ENCODE data around the gene RANBP9. TPM values are rescaled to one million over a fixed set of nuclear protein-coding genes. Genes with fewer than 3 reads are reported as not detected.

Gene RANBP9
- total and polyA plus RNA-seq, 2 donors (not counting 3 experiments of a cell fraction or from before 2014, with no cell fraction given), result 15.1 to 40.2 TPM

GRCh38 chr6:13680448-13680968 lies 31.1 kb downstream of the RANBP9 start:
- POLR2A ChIA-PET, result interaction anchor here (0.7 kb wide), 1 partner anchor 239 kb away, joined by 5 read pairs; no protein-coding TSS in a partner anchor
- Histone ChIP-seq H3K9ac (replicated peaks; ENCODE audit: extremely low read depth, insufficient read depth, low read length) (no peak overlapping the region), H3K9me3 (replicated peaks; ENCODE audit: control insufficient read depth, insufficient read depth, low read length) (no peaks in the 10 kb centered on the region), H3K79me2 (ENCODE audit: control insufficient read depth, insufficient read depth, low read length) (peaks cover 72% of the 10 kb centered on the region), H3K36me3 (ENCODE audit: control insufficient read depth in 2 of 2, extremely low read depth in 1 of 2, insufficient read depth in 2 of 2, low read length in 2 of 2) (no peaks in the 10 kb centered on the region), H4K20me1 (replicated peaks; ENCODE audit: control insufficient read depth, extremely low read depth, insufficient read depth, low read length) (peaks cover 4% of the 10 kb centered on the region), H3K27ac (ENCODE audit: insufficient read depth, low read depth, low read length) (no peak overlapping the region), H3K9me1 (replicated peaks; ENCODE audit: control insufficient read depth, extremely low read depth, insufficient read depth, low read length) (no peaks in the 10 kb centered on the region), H3K27me3 (ENCODE audit: control insufficient read depth in 2 of 2, insufficient read depth in 2 of 2, low read length in 2 of 2) (no peaks in the 10 kb centered on the region), H3K4me3 (replicated peaks in 1 of 3; ENCODE audit: insufficient read depth in 1 of 3, low read depth in 1 of 3, low read length in 3 of 3) (no peak overlapping the region), H2AFZ (ENCODE audit: low read depth, low read length) (no peak overlapping the region), H3K4me1 (ENCODE audit: control insufficient read depth, extremely low read depth, insufficient read depth, low read length) (peaks cover 17% of the 10 kb centered on the region), H3K4me2 (ENCODE audit: insufficient read depth, low read length) (no peak overlapping the region)
- DNase-seq (ENCODE audit: low read depth, low spot score), result no peak
- dilution Hi-C loops (cut with MboI; ENCODE audit: extremely low pct_ligation_motif_present, low sequenced_read_pairs), result no loop called here
- FAIRE-seq, result no peak
- TF ChIP-seq MYC (IDR thresholded peaks at IDR 0.05; ENCODE audit: low read depth, low read length) (no peak), GATA2 (IDR thresholded peaks at IDR 0.05; ENCODE audit: insufficient read depth, insufficient read length, low read depth, low read length) (no peak), FOS (IDR thresholded peaks at IDR 0.05; ENCODE audit: borderline replicate concordance, insufficient read depth, low read length) (no peak), EZH2 (IDR thresholded peaks at IDR 0.05; ENCODE audit: borderline replicate concordance, low read depth, low read length, severe bottlenecking) (no peak), POLR2AphosphoS5 (IDR thresholded peaks at IDR 0.05; ENCODE audit: insufficient read depth, low read depth, low read length) (no peak), POLR2A (IDR thresholded peaks at IDR 0.05; ENCODE audit: low read depth, low read length) (no peak), JUN (IDR thresholded peaks at IDR 0.05; ENCODE audit: borderline replicate concordance, insufficient read depth, insufficient read length, low read depth) (no peak), MAX (IDR thresholded peaks at IDR 0.05; ENCODE audit: insufficient read depth, insufficient read length) (no peak)
- TF ChIP-seq, protein P1, sequence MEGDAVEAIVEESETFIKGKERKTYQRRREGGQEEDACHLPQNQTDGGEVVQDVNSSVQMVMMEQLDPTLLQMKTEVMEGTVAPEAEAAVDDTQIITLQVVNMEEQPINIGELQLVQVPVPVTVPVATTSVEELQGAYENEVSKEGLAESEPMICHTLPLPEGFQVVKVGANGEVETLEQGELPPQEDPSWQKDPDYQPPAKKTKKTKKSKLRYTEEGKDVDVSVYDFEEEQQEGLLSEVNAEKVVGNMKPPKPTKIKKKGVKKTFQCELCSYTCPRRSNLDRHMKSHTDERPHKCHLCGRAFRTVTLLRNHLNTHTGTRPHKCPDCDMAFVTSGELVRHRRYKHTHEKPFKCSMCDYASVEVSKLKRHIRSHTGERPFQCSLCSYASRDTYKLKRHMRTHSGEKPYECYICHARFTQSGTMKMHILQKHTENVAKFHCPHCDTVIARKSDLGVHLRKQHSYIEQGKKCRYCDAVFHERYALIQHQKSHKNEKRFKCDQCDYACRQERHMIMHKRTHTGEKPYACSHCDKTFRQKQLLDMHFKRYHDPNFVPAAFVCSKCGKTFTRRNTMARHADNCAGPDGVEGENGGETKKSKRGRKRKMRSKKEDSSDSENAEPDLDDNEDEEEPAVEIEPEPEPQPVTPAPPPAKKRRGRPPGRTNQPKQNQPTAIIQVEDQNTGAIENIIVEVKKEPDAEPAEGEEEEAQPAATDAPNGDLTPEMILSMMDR (IDR thresholded peaks at IDR 0.05; ENCODE audit: extremely low read depth in 1 of 2, insufficient read depth in 1 of 2, low read depth in 1 of 2, low read length in 2 of 2), result no peak
- intact Hi-C loops (cut with micrococcal nuclease), result no loop called here
- BruUV-seq (replicated peaks), result no TSS peak
- CTCF ChIA-PET, result interaction anchor here (0.7 to 1.7 kb wide), 3 partner anchors 9 to 24 kb away, joined by 3 to 5 read pairs (median 3); no protein-coding TSS in a partner anchor

Data from endothelial cell of umbilical vein (primary cell).